ENCODE data around the gene ATRNL1.

- TF ChIP-seq TAF1 (IDR thresholded peaks at IDR 0.05; ENCODE audit: borderline replicate concordance, low read depth, low read length) (no peak), POLR2AphosphoS5 (IDR thresholded peaks at IDR 0.05; ENCODE audit: low read depth, low read length) (no peak)
Observed at GRCh38 chr10:115710136-115710535, 617.0 kb downstream of the ATRNL1 start.
